ENCODE measurements around the gene ATXN10.
"Not testable (repeated sequence)": the region's sequence is repeated elsewhere in the genome, so short reads cannot be mapped to it uniquely, and the experiment has no call there.

ATXN10 gene, protein sequence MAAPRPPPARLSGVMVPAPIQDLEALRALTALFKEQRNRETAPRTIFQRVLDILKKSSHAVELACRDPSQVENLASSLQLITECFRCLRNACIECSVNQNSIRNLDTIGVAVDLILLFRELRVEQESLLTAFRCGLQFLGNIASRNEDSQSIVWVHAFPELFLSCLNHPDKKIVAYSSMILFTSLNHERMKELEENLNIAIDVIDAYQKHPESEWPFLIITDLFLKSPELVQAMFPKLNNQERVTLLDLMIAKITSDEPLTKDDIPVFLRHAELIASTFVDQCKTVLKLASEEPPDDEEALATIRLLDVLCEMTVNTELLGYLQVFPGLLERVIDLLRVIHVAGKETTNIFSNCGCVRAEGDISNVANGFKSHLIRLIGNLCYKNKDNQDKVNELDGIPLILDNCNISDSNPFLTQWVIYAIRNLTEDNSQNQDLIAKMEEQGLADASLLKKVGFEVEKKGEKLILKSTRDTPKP

DNA sequence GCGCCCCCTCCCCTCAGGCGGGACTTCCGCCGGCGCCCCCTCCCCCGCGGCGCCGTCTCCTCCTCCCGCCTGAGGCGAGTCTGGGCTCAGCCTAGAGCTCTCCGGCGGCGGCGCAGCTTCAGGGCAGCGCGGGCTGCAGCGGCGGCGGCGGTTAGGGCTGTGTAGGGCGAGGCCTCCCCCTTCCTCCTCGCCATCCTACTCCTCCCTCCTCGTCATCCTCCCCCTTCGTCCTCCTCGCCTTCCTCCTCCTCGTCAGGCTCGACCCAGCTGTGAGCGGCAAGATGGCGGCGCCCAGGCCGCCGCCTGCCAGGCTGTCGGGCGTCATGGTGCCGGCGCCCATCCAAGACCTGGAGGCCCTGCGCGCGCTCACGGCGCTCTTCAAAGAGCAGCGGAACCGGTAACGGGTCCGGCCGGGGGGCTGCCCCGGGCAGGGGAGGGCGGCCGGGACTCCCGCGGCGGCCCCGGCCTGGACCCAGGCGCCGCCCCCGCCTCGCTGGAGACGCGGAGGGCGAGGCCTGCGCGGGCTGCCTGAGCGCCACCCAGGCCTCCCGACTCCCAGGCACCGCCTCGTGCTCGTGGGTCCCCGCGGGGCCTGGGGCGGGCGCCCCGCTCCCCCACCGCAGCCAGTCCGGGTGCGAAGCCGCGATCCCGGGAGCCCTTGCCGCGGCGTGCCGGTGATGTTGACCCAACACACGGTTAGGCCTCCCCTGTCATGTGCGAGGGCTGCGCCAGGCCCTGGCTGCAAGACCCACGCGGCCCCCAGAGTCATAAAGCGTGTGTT, at the start of gene ATXN10:
TSS of gene ATXN10 (plus strand) at position 52 of the 781 bp plus-strand sequence. CDS start at position 282, 230 bp downstream.
- DNase-seq: peak; percentile 90

DNA sequence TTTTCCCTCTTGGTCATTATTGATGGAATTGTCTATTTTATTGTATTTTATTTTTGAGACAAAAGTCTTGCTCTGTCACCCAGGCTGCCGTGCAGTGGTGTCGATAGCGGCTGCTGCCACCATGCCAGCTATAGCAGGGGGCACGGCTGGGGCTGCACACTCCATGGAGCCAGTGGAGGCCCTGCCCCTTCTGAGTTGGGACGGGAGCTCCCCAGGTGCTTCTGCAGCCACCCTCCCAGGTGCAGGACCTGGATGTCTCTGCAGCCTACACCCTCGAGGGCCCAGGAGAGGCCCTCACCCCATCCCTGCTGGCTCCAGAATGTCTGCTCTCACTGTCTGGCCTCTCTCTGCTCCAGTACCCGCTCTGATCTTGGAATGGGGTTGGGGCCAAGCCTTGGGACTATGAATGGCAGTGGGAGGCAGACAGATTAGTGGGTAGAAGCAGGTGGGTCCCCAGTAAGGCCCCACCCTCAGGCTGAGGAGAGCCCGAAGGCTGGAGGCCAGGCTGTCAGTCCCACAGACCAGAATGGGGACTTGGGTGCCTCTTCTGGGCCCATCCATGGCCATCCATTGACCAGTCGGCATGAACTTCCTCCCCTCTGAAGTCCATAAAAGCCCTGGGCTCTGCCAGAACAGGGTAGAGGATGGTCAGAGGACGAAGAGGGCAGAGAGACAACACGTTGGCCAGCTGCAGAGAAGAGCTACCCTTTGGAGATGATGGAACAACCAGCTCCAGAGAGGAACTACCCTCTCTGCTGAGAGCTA, 49.6 kb upstream of the ATXN10 start:
- no peak for DNase-seq

DNA sequence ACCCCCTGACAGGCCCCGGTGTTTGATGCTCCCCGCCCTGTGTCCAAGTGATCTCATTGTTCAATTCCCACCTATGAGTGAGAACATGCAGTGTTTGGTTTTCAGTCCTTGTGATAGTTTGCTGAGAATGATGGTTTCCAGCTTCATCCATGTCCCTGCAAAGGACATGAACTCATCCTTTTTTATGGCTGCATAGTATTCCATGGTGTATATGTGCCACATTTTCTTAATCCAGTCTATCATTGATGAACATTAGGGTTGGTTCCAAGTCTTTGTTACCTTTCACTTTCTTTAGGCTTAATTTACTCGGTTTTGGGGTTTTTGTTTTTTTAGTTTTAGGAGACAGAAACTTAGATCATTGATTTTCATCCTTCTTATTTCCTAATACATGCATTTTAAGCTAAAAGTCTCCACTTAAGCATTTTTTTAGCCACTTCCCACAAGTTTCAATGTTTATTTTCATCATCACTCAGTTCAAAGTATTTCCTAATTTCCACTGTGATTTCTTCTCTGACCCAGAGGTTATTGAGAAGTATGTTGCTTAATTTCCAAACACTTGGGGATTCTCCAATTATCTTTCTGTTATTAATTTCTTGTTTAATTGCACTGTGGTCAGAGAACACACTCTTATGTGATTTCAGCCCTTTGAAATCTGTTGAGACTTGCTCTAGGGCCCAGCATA, 48.0 kb upstream of the ATXN10 start:
- not testable (repeated sequence) for DNase-seq

DNA sequence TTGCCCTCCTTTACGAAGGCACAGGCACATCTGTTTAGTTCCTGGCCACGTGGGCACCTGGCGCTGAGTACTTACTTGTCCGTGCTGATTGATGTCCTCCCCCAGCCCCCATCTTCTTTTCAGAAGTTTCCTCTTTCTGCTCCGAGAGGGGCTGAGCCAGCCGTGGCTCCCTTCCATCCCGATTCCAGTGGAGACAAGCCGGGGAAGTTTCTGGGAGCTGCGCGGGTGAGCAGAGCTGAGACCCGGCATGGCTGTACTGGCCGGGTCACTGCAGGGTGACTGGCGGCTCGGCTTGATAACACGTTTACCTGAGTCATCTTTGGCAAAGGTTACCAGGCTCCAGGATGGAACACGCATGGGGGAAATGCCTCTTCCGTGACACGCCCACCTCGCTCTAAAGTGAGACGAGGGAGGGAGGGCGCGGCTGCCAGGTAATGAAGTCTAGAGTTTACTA, 45.4 kb upstream of the ATXN10 start:
- DNase-seq: no peak

GRCh38 chr22:45627489-45628233, 44.0 kb upstream of the ATXN10 start:
- DNase-seq: no peak

DNA sequence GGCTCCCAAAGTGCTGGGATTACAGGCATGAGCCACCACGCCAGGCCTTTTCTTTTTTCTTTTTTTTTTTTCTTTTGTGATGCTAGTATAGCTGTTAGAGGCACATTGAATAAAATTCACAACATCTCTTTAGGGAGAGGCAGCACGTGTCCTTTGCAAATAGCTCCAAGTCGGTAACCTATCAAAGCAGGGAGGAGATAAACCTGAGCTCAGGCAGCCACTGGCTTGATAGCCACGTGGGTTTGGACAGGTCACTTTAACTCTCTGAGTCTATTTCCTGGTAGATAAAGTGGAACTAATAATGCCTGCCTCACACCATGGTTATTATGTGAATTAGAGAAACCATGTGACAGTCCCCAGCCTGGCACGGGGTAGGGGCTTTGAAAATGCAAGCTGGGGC, 43.1 kb upstream of the ATXN10 start:
- DNase-seq: no peak

DNA sequence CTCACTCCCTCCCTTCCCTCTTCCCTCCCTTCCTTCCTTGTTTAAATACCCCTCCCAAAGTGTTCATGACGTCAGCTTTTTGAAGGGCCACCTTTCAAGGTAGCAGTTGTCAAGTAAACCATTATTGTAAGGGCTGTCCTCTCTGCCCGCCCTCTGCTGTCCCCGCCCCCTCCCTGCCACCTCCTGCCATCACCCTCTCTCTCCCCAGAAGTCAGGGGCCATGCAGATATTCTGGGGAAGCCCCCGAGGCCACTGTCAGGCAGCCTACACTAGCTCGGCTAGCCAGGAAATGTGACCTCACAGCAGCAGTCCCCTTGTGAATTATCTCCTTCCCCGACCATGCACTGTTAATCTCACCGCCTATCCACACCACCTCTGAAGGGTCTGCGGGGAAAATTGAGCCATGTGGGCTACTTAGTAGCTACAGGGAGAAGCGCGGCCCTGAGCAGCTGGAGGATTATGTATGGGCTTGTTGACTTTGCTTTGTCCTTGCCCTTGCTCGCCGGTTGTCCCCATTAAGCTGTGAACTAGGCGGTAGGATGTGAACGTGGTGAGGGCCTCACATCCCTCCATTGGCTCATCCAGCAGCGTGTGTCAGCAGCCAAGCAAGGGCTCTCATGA, 42.1 kb upstream of the ATXN10 start:
- no peak for DNase-seq

GRCh38 chr22:45630436-45630835, 41.2 kb upstream of the ATXN10 start:
- DNase-seq: no peak

- DNase-seq: no peak
Measured at GRCh38 chr22:45631140-45631840, 40.3 kb upstream of the ATXN10 start.

DNA sequence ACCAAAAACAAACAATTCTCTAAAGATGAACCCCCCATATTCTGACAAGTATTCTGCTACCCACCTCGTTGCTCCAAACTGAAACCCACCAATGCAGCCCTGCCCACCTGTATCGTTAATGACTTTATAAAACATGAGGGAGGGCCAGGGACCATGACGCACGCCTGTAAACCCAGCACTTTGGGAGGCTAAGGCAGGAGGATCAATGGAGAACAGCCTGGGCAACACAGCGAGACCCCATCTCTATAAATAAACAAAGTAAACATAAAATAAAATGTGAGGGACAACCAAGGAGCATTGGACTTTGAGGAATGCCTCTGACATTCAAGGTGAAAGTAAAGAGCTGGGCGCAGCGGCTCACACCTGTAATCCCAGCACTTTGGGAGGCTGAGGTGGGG, 39.8 kb upstream of the ATXN10 start:
- no peak for DNase-seq

GRCh38 chr22:45632791-45633515, 38.7 kb upstream of the ATXN10 start:
- no peak for DNase-seq

- peak; percentile 2 for DNase-seq
Measured at GRCh38 chr22:45636683-45637082, 35.0 kb upstream of the ATXN10 start.

GRCh38 chr22:45638197-45638596, 33.4 kb upstream of the ATXN10 start:
- DNase-seq: no peak

DNA sequence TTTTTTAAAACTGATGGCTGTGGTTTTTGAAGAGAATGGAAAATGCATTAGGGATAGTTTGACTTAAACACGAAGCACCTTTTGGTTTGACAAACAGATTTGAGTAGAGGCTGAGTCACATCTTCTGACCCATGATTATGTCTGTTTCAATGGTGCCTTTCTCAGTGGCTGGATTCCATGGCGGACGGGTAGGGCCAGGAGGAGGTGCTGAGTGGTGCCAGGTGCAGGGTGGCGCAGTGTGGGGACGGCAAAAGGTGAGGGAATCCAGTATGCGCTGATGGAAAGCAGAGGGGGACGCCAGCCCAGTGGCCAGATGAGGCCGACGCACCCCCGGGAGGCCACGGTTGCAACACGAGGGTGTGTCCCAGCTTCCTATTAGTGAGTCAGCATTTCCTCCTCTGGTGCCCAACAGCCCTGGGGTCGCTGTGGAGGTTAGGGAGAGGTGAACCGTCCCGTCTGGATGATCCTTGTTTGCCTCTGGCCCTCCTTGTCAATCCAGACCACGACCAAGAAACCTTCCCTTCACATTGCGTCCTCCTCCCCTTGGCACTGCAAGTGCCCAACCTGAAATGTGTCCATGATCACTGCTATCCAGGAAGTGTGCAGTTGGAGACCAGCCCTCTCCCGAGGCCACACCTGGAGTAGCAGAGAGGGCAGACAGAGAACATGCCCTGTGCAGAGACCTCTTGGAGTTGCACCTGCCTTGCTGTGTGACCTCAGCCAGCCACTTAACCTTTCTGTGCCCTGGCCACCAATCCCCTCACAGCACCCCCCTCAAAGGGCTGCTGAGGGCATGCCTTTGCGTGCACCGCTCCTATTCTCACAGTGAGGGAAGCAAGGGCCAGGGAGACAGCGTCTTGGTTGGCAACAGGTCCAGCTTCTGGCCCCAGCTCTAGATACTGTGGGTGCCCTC, 32.5 kb upstream of the ATXN10 start:
- peak; percentile 68 for DNase-seq

- peak; percentile 43 for DNase-seq
Measured at GRCh38 chr22:45639747-45640102, 31.9 kb upstream of the ATXN10 start.

- no peak for DNase-seq
Measured at GRCh38 chr22:45640291-45640940, 31.2 kb upstream of the ATXN10 start.

GRCh38 chr22:45640941-45641621, 30.6 kb upstream of the ATXN10 start:
- DNase-seq: no peak

DNA sequence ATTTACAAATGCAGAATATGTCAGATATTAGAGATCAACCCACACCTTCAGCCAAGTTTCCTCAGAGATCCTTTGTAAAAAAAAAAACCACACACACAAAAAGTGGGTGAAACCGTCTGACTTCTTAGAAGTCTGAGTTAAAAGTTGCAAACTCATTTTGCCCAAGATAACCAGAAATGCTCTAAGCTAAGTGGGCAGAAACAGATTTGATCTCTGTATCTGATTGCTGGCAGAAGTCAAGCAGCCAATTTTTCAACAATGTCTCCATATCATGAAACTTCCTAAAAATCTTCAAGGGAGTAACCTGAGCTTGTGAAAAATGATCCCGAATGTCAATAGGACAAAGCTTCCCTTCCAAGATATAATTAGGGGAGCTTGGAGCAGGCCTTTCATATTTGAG, 28.6 kb upstream of the ATXN10 start:
- no peak for DNase-seq

Measured in islet precursor cell (in vitro differentiated cells).